GM19099 (cell line): Measurements from ENCODE around the gene PUSL1.

Experiments used
- POLR2A ChIP-seq: IDR thresholded peaks from 3 replicates; pipeline ENCODE4 v1.6.1; 2011; ENCODE audit warnings: low read depth; ENCODE audit not compliant: insufficient read length; ENCODE audit errors: extremely low read depth

The PUSL1 gene

DNA sequence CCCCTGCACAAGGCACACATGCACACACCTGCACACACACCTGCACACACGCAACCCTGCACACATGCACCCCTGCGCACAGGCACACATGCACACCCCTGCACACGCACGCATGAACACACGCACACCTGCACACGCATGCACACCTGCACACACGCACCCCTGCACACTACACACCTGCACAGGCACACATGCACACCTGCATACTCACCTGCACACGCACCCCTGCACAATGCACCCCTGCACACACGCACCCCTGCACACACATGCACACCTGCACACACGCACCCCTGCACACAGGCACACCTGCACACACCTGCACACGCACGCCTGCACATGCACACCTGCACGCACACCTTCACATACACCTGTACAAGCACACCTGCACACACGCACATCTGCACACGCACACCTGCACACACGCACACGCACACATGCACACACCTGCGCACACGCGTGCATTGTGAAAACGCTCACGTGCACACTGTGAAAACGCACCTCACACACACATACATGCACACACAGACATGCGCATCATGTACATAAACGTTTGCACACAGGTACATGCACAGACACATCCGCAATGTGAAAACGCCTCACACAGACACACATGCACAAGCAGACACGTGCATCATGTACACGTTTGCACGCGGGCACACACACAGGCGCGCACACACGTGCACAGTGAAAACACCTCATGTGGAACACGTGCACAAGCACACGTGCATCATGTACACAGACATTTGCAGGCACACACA, 32.6 kb downstream of the PUSL1 start:
- no peak for TF ChIP-seq POLR2A

- TF ChIP-seq POLR2A = no peak
Measured at GRCh38 chr1:1341549-1342021, 33.2 kb downstream of the PUSL1 start.

- no peak for TF ChIP-seq POLR2A
Measured at GRCh38 chr1:1342061-1342562, 33.7 kb downstream of the PUSL1 start.

- TF ChIP-seq POLR2A = no peak
Measured at GRCh38 chr1:1342584-1343115, 34.3 kb downstream of the PUSL1 start.

- TF ChIP-seq POLR2A = no peak
Measured at GRCh38 chr1:1343811-1344421, 35.5 kb downstream of the PUSL1 start.

GRCh38 chr1:1344655-1345361, 36.4 kb downstream of the PUSL1 start:
- no peak for TF ChIP-seq POLR2A

- TF ChIP-seq POLR2A = no peak
Measured at GRCh38 chr1:1345384-1345783, 37.0 kb downstream of the PUSL1 start.

DNA sequence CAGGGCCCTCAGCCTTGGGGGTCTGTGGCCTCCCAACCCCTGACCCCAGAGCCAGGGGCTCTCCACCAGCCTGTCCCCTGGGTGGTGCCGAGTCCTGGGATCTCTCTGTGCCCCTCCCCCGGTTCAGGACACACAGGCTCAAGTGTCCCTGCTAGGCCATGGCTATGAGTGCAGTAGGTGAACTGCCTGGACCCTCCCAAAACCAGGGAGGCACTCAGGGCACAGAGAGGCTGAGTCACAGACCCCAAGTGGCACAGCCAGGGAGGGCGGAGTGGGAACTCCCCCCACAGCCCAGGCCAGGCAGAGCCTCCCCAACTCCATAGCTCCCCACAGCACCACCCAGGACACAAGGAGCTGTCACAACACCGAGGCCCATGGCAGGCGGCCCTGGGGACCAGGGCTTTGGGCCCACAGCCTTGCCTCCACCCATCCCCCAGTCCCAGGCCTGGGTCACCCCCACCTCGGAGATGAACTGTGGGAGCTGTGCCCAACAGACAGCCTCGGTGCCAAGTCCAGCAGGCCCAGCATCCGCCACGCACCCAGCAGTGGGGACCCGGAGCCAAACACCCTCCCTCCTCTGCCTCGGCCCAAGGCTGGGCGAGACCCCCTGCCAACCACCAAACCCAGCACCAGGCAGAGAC, 37.6 kb downstream of the PUSL1 start:
- no peak for TF ChIP-seq POLR2A

DNA sequence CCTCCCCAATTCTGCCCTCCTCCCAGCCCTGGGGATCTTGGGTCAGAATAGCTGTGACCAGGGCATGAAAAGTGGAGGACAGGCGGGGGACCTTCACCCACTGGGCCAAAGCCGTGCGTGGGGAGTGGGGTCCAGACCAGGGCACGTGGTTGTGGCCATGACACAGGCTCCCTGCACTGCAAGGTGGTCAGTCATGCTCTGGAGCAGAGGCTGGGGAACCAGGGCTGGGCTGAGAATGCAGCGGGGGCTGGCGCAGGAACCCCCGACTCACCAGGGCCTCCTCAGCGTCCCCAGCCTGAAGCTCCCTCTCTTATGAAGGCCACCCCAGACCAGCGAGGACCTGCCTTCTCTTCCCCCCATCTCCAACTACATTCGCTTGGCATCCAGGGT, 38.1 kb downstream of the PUSL1 start:
- TF ChIP-seq POLR2A = no peak

DNA sequence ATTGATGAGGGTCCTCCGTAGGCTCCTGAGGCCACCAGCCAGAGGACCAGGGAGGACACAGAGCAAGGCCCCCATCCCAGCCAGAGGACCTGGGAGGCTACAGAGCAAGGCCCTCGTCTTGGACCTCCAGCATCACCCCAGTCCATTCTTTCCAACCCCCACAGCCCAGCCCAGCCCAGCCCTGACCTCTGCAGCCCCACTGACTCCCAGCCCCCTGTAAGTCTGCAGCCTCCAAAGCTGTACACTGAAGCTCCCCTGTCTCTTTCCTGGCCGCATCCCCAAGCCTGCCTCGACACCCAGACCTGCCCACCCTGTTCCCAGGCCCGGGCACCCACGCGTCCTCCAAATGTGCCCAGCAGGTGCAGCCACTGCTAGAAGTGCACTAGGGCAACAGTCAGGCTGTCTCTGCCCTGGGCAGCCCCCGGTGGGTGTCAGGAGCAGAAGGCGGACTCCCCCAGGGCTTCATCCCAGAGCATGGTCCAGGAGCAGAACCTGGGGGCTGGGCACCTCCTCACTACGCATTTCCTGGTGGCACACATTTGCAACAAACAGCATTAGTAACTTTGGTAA, 38.7 kb downstream of the PUSL1 start:
- TF ChIP-seq POLR2A = no peak

DNA sequence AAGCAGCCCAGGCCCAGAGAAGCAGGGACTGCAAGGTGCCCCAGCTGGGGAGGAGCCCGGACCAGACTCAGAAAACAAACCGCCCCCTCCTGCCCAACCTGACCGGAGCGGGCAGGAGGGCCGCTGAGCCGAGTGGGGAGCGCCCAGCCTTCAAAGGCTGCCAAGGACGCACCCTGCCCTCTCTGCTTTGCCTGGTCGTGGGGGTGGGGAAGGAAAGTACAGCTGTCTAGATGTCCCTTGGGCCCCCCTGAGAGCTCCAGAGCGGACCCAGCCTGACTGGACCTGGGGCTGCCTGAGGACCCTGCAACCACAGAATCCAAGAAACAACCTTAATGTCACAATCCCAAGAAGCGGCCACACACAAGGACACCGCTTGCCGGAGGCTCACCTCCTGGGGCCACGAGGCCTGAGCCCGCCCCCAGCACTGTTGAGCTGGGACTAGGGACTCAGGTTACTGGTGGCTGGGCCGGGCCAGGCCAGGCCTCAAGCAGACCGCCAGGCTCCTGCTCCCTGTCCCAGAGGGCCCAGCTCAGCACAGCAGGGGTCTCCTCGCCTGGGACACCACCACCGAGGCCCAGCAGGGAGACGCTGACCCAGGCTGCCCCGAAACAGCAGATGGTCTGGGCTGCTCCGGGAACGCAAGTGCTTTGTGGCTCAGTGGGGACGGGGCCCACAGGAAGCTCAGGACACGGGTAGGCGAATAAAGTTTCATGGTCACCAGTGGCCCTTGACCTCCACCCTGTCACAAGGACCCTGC, 39.4 kb downstream of the PUSL1 start:
- no peak for TF ChIP-seq POLR2A

DNA sequence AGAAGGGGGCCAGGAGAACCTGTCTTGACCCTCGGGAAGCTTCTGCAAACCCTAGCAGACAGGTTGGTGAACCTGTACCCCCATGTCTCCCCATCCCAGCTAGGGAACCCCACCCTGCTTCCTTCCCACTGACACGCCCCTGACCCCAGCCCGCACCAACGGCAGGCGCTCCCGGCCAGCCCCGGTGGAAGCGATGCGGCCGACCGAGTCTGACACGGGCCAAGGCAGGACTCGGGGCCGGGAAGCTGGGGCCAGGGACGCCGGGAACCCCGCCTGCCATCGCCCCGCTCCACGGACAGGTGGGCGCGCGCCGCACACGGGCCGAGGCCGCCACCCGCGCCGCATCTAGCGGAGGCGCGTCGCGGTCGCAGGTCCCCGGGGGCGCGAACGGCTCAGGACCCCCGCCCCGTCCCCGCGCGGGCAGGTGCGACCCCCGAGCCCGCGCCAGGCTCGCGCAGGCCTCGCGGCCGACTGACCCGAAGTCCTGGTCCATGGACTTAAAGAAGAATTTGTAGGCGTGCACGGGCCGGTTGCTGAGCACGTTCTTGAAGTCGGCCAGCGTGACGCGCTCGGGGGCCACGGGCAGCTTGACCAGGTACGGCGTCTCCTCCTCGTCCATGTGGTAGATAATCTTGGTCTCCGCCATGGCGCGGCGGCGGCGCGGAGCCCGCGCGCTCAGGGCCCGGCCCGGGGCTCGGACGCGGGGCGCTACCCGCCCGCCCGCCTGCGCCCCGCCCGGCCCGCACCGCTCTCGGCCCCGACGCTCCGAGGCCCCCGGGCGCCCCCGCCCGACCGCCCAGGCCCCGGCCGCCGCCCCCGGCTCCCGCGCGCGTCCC, 40.2 kb downstream of the PUSL1 start:
- no peak for TF ChIP-seq POLR2A
